ENCODE data around the gene SPEF1.

- TF ChIP-seq EZH2 (IDR thresholded peaks at IDR 0.05; ENCODE audit: borderline replicate concordance, low read length) (no peak), CTCF (IDR thresholded peaks at IDR 0.05; ENCODE audit: low read length) (no peak)
These were observed 13.6 kb upstream of the SPEF1 start for GRCh38 chr20:3794701-3795420.
